Measurements from ENCODE around the gene ITPR2. TPM values are rescaled to one million over a fixed set of nuclear protein-coding genes. Genes with fewer than 3 reads are reported as not detected.

Gene ITPR2
- total and polyA plus RNA-seq, 2 of the 8 experiments (the other 6 are each of a cell fraction or from before 2014, with no cell fraction given) = 4.1 to 48.3 TPM

GRCh38 chr12:26339976-26340375 is 493.0 kb downstream of the ITPR2 start (continued):
- no peak for TF ChIP-seq CHD7 (IDR thresholded peaks at IDR 0.05; ENCODE audit: insufficient replicate concordance, low read length)
- no peak for TF ChIP-seq RNF2 (IDR thresholded peaks at IDR 0.05; ENCODE audit: borderline replicate concordance, low read depth, low read length, missing control alignments, poor library complexity, severe bottlenecking)
- TF ChIP-seq KDM1A (IDR thresholded peaks at IDR 0.05; ENCODE audit: borderline replicate concordance, low read length) = no peak
- TF ChIP-seq JUN (IDR thresholded peaks at IDR 0.05; ENCODE audit: low read depth, low read length) = no peak
- no peak for TF ChIP-seq YY1 (IDR thresholded peaks at IDR 0.05; ENCODE audit: low read depth, low read length)
